ENCODE results near the gene HPS4. TPM values are rescaled to one million over a fixed set of nuclear protein-coding genes. Genes with fewer than 3 reads are reported as not detected.

The HPS4 gene
- total RNA-seq, 2 donors from 2014 or later = 28.3 to 42.5 TPM

DNA sequence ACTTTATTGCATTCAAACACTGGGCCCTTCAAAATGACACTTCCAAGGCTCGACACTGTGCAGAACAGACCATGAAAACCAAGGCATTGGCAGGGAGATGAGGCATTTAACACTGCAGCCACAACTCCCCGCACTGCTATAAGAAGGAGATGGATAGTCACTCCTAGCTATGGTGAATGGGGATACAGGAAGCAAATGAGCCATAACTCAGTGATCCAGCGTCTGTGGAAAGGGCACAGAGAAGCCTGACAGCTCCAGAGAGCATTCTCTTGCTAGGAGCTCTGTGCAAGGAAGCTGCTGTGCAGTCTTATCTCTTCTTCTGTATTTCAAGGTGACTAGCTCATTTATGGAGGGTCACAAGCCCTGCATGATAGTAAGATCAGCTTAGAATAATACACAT is 20.9 kb downstream of the HPS4 start:
- ATAC-seq = no peak
- intact Hi-C loops (cut with DNase I) = no loop called here
- no peak for DNase-seq
- TF ChIP-seq, protein P1, sequence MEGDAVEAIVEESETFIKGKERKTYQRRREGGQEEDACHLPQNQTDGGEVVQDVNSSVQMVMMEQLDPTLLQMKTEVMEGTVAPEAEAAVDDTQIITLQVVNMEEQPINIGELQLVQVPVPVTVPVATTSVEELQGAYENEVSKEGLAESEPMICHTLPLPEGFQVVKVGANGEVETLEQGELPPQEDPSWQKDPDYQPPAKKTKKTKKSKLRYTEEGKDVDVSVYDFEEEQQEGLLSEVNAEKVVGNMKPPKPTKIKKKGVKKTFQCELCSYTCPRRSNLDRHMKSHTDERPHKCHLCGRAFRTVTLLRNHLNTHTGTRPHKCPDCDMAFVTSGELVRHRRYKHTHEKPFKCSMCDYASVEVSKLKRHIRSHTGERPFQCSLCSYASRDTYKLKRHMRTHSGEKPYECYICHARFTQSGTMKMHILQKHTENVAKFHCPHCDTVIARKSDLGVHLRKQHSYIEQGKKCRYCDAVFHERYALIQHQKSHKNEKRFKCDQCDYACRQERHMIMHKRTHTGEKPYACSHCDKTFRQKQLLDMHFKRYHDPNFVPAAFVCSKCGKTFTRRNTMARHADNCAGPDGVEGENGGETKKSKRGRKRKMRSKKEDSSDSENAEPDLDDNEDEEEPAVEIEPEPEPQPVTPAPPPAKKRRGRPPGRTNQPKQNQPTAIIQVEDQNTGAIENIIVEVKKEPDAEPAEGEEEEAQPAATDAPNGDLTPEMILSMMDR (IDR thresholded peaks at IDR 0.05) = no peak
- no peak for TF ChIP-seq POLR2A (IDR thresholded peaks at IDR 0.05)
- no peak overlapping the region for H3K4me3 ChIP-seq
- no peak overlapping the region for H3K27ac ChIP-seq
- no peaks in the 10 kb centered on the region for H3K9me3 ChIP-seq
- WGBS, 2 donors = 84 to 94% methylated on average over 3 of the region's 3 CpGs
- no peaks in the 10 kb centered on the region for H3K27me3 ChIP-seq
- peaks cover 0 to 31% of the 10 kb centered on the region in 2 donors for H3K36me3 ChIP-seq (replicated peaks in 1 of 2; ENCODE audit: insufficient read depth in 1 of 2, low read depth in 2 of 2)
- H3K4me1 ChIP-seq = peaks cover 8% of the 10 kb centered on the region

DNA sequence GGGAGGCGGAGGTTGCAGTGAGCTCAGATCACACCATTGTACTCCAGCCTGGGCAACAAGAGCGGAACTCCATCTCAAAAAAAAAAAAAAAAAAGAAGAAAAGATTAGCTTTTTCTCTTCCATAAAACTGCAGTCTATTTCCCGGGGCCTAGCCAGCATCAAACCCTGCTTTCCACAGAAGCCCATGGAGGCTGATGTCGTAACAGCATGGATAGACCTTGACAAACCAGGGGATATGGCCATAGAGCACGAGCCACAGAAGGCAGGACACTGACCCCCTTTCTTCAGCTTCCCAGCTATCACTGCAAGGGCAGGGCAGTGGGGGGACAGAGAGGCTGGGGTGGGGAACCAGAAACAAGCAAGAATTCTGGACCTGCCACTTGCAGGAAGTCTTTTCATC is 21.5 kb downstream of the HPS4 start:
- Histone ChIP-seq H3K4me1 (peaks cover 8% of the 10 kb centered on the region), H3K4me3 (no peak overlapping the region), H3K27me3 (no peaks in the 10 kb centered on the region), H3K9me3 (no peaks in the 10 kb centered on the region), H3K36me3 (replicated peaks in 1 of 2; ENCODE audit: insufficient read depth in 1 of 2, low read depth in 2 of 2) (peaks cover 0 to 34% of the 10 kb centered on the region in 2 donors), H3K27ac (no peak overlapping the region)
- intact Hi-C loops (cut with DNase I) = no loop called here
- ATAC-seq (no peak), DNase-seq (no peak)
- WGBS, 2 donors = 89 to 93% methylated on average over 5 of the region's 5 CpGs
- TF ChIP-seq, protein P1 (IDR thresholded peaks at IDR 0.05) = no peak
- TF ChIP-seq POLR2A (IDR thresholded peaks at IDR 0.05) = no peak

DNA sequence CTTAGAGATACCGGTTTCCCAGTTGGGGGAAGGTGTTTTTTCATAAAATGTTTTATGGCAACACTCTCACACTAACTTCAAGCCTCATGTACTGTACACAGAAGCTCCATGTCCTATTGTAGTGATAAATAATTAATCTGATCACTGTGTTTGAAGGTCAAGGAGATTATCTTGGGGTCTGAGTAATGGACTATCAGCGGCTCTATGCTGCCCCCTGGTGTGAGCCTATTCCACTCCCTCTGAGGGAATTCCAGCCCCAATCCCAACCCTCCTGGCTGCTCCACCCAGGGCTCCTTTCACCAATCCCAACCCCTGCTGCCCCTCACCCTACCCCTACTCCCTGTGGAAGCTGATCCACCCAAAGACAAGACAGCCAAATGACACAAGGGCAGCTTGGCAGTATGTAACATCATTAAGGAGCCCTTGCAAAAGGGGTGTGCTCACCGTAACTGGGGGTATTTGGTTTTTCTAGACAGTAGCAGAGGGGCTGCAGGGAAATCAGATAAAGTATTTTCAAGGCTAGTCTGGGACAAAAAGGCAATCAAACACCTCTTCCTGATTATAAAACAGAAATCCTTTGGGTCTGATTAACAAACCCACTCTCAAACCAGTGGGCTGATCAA is 22.3 kb downstream of the HPS4 start:
- no peak for TF ChIP-seq POLR2A (IDR thresholded peaks at IDR 0.05)
- TF ChIP-seq, protein P1 (IDR thresholded peaks at IDR 0.05) = peak; percentile 56 to 77 (median 69)
- Histone ChIP-seq H3K4me3 (no peak overlapping the region), H3K9me3 (no peaks in the 10 kb centered on the region), H3K27me3 (no peaks in the 10 kb centered on the region), H3K27ac (no peak overlapping the region), H3K36me3 (replicated peaks in 1 of 2; ENCODE audit: insufficient read depth in 1 of 2, low read depth in 2 of 2) (peaks cover 0 to 33% of the 10 kb centered on the region in 2 donors), H3K4me1 (peaks cover 8% of the 10 kb centered on the region)
- DNase-seq (peak; percentile 52 to 76 (median 62)), ATAC-seq (peak; percentile 76)
- WGBS, 2 donors = 7 to 44% methylated on average over 2 to 3 of the region's 3 CpGs
- intact Hi-C loops (cut with DNase I) = no loop called here

DNA sequence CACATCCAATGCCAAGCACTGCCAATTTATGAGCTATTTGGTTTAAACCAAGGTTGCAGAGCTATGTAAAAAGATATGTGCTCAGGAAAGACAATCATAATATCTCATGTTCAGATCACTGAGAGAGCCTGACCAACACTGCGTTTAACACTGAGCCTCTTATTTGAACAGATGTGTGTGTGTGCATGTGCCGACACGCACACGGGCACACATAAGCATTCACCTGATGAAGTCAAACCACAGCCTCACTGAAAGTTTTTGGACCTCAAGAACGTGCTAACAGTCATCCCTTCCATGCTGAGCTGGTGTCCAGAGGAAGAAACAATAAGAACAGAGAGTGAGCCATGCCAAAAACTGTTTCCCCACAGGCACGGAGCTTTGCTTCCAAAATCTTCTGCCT is 23.4 kb downstream of the HPS4 start:
- Histone ChIP-seq H3K9me3 (no peaks in the 10 kb centered on the region), H3K27me3 (no peaks in the 10 kb centered on the region), H3K4me3 (no peak overlapping the region), H3K36me3 (replicated peaks in 1 of 2; ENCODE audit: insufficient read depth in 1 of 2, low read depth in 2 of 2) (peaks cover 0 to 29% of the 10 kb centered on the region in 2 donors), H3K27ac (no peak overlapping the region), H3K4me1 (peaks cover 8% of the 10 kb centered on the region)
- WGBS, 2 donors = 82 to 89% methylated on average over 6 of the region's 6 CpGs
- intact Hi-C loops (cut with DNase I) = no loop called here
- TF ChIP-seq, protein P1 (IDR thresholded peaks at IDR 0.05) = no peak
- no peak for TF ChIP-seq POLR2A (IDR thresholded peaks at IDR 0.05)
- no peak for DNase-seq
- no peak for ATAC-seq

DNA sequence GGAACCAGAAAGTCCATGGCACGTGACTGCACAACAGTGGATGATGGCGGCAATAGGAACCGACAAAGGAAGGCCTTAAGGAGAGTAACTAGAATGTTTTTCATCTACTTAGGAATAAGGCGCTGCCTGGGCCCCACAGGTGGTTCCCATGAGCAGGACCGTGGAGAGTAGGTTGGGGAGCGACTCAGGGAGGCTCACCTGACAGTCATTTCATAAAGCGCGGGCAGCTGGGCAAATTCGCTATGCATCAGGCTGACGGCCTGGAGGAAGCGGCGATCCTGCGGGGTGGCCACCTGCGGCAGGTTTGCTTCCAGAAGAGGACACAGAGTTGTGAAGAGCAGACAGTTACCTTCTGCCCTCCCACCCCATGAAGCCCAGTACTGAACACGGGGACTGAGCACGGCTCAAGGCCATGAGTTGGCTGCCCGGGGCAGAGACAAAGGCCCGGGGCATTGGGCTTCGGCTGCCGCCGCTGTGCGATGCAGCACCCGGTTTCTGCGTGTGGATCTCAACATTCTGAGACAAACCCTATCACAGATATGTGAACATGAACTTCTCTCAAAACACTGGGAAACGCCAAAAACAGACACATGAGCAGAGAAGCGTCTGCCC is 25.8 kb downstream of the HPS4 start:
- intact Hi-C loops (cut with DNase I) = no loop called here
- ATAC-seq = no peak
- no peaks in the 10 kb centered on the region for H3K9me3 ChIP-seq
- DNase-seq = no peak
- H3K4me3 ChIP-seq = no peak overlapping the region
- TF ChIP-seq, protein P1 (IDR thresholded peaks at IDR 0.05) = no peak
- TF ChIP-seq POLR2A (IDR thresholded peaks at IDR 0.05) = no peak
- H3K36me3 ChIP-seq (replicated peaks in 1 of 2; ENCODE audit: insufficient read depth in 1 of 2, low read depth in 2 of 2) = peaks cover 0 to 14% of the 10 kb centered on the region in 2 donors
- peaks cover 8% of the 10 kb centered on the region for H3K4me1 ChIP-seq
- no peak overlapping the region for H3K27ac ChIP-seq
- WGBS, 2 donors = 91 to 94% methylated on average over 10 to 26 of the region's 26 CpGs
- no peaks in the 10 kb centered on the region for H3K27me3 ChIP-seq

Measured in body of pancreas (tissue), 4 donors.